ENCODE measurements around the gene DPEP2.

DPEP2 gene

DNA sequence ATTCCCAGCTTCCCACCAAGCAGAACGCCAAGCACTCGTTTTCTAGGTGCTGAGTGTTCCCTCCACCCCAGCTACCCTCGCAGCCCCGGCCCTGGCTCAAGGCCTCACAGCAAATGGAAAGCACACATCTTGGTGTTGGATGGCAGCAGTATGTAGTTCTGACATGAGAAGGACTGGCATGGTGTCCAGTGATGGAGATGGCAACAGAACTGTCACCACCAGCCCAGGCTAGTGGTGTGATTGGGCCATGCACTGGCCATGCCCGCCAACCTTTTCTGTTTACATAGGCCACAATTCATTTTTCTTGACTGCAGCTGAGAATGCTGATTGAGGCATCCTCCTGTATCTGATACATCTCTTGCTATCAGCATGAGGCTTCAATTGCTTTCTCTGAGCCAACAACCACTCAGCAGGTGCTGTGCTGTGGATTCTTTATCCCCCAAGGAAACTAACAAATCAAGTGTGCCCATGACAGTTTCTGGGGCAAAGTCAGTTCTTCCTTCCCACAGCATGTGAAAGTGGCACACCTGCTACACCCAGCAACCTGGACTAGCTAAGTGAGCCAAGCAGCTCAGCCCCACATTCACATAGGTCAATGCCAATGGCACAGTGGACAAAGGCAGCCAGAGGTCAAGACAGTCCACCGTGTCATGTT is 34.7 kb downstream of the DPEP2 start:
- Mint-ChIP-seq H3K36me3 (ENCODE audit: low read depth) (peaks cover 38% of the 10 kb centered on the region), H3K9me3 (no peaks in the 10 kb centered on the region), H3K4me3 (no peak overlapping the region), H3K4me1 (ENCODE audit: low read depth) (peaks cover 24% of the 10 kb centered on the region), H3K27ac (no peak overlapping the region), H3K27me3 (peaks cover under 1% of the 10 kb centered on the region)
- intact Hi-C loops (cut with micrococcal nuclease), result no loop called here

DNA sequence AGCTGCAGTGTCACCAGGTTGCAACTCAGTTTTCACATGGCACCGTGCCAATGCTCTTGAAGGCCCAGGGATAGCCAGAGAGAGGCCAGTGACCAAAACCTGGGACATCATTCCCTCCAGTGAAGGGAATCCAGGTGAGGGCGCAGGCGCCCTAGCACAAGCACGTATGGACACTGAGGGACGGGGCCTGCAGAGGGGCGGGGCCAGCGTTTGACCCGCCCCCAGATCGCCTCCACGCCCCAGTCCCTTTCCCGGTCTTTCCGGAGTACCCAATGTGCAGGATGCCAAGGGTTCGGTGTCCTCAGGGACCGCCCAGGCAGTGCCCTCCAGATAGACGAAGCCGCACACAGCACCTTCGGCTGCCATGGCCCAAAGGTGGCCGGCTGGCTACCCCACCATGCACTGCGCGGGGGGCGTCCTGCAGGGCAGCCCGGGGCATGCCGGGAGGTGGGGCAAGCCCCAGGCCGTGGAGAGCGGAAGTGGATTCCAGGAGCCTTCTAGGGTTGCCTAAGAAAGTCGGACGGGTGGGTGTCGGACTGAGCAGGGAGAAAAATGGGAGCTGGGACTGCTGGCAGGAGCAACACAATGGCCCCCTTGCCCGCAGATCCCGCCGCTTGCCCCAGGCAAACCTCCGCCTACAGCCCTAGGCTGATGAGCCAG is 35.5 kb downstream of the DPEP2 start:
- H3K4me1 Mint-ChIP-seq (ENCODE audit: low read depth), result peaks cover 17% of the 10 kb centered on the region
- no peak overlapping the region for H3K4me3 Mint-ChIP-seq
- H3K27ac Mint-ChIP-seq, result no peak overlapping the region
- no peaks in the 10 kb centered on the region for H3K9me3 Mint-ChIP-seq
- peaks cover 46% of the 10 kb centered on the region for H3K36me3 Mint-ChIP-seq (ENCODE audit: low read depth)
- no peaks in the 10 kb centered on the region for H3K27me3 Mint-ChIP-seq
- intact Hi-C loops (cut with micrococcal nuclease), result no loop called here

- peaks cover 17% of the 10 kb centered on the region for H3K4me1 Mint-ChIP-seq (ENCODE audit: low read depth)
- no peak overlapping the region for H3K4me3 Mint-ChIP-seq
- H3K36me3 Mint-ChIP-seq (ENCODE audit: low read depth), result peaks cover 52% of the 10 kb centered on the region
- no peaks in the 10 kb centered on the region for H3K9me3 Mint-ChIP-seq
- intact Hi-C loops (cut with micrococcal nuclease), result no loop called here
- no peak overlapping the region for H3K27ac Mint-ChIP-seq
- no peaks in the 10 kb centered on the region for H3K27me3 Mint-ChIP-seq
These were observed 36.0 kb downstream of the DPEP2 start for GRCh38 chr16:67963292-67963661.

DNA sequence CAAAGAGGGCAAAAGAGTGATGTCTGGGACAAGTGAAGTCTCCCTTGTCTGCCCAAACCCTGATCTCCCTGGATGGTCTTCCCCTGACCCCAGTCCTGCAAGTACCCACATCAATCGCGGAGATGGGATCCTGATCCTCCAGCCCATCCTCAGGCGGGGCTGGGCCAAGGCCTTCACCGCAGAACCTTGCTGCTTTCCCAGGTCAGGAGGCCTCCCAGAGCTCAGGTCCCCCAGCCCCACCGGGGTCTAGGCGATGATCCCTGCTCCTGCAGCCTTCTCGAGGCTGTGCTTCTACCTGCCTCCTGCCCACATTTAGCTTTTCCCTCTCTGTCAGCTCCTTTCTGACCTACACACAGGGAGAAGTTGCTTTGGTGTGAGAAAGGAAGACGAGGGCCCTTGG is 37.1 kb downstream of the DPEP2 start:
- H3K4me1 Mint-ChIP-seq (ENCODE audit: low read depth), result peaks cover 8% of the 10 kb centered on the region
- H3K27ac Mint-ChIP-seq, result no peak overlapping the region
- no peak overlapping the region for H3K4me3 Mint-ChIP-seq
- no peaks in the 10 kb centered on the region for H3K9me3 Mint-ChIP-seq
- no peaks in the 10 kb centered on the region for H3K27me3 Mint-ChIP-seq
- intact Hi-C loops (cut with micrococcal nuclease), result no loop called here
- H3K36me3 Mint-ChIP-seq (ENCODE audit: low read depth), result peaks cover 63% of the 10 kb centered on the region

GRCh38 chr16:67961551-67961957 is 37.7 kb downstream of the DPEP2 start:
- H3K4me1 Mint-ChIP-seq (ENCODE audit: low read depth), result peaks cover 3% of the 10 kb centered on the region
- H3K27me3 Mint-ChIP-seq, result no peaks in the 10 kb centered on the region
- intact Hi-C loops (cut with micrococcal nuclease), result no loop called here
- H3K9me3 Mint-ChIP-seq, result no peaks in the 10 kb centered on the region
- no peak overlapping the region for H3K27ac Mint-ChIP-seq
- H3K36me3 Mint-ChIP-seq (ENCODE audit: low read depth), result peaks cover 64% of the 10 kb centered on the region
- no peak overlapping the region for H3K4me3 Mint-ChIP-seq

- intact Hi-C loops (cut with micrococcal nuclease), result no loop called here
- peaks cover 75% of the 10 kb centered on the region for H3K36me3 Mint-ChIP-seq (ENCODE audit: low read depth)
- H3K4me1 Mint-ChIP-seq (ENCODE audit: low read depth), result no peaks in the 10 kb centered on the region
- no peaks in the 10 kb centered on the region for H3K27me3 Mint-ChIP-seq
- H3K27ac Mint-ChIP-seq, result no peak overlapping the region
- no peak overlapping the region for H3K4me3 Mint-ChIP-seq
- H3K9me3 Mint-ChIP-seq, result no peaks in the 10 kb centered on the region
These were observed 39.6 kb downstream of the DPEP2 start for GRCh38 chr16:67959536-67960329.

DNA sequence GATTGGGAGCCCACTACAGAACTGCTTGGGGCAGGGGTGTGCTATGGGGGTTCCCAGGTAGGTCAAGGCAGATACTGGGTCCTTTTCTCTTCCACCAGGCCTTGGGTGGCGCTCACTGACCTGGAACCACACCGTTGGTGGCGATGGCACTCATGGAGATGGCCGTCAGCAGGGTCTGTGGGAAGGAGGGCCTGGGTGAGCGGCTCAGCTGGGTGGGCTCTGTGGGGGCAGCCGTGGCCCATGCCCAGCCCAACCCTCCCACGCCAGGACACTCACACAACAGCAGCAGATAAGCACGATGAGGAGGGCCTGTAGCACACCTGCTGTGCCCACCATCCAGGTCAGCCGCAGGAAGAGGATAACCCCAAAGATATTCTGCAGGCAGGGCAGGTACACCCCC is 41.7 kb downstream of the DPEP2 start:
- no peaks in the 10 kb centered on the region for H3K27me3 Mint-ChIP-seq
- intact Hi-C loops (cut with micrococcal nuclease), result no loop called here
- H3K36me3 Mint-ChIP-seq (ENCODE audit: low read depth), result peaks cover 79% of the 10 kb centered on the region
- H3K27ac Mint-ChIP-seq, result no peak overlapping the region
- no peaks in the 10 kb centered on the region for H3K4me1 Mint-ChIP-seq (ENCODE audit: low read depth)
- H3K9me3 Mint-ChIP-seq, result no peaks in the 10 kb centered on the region
- no peak overlapping the region for H3K4me3 Mint-ChIP-seq

GRCh38 chr16:67954421-67955196 is 44.7 kb downstream of the DPEP2 start:
- Mint-ChIP-seq H3K9me3 (no peaks in the 10 kb centered on the region), H3K4me3 (no peak overlapping the region), H3K36me3 (ENCODE audit: low read depth) (peaks cover 78% of the 10 kb centered on the region), H3K4me1 (ENCODE audit: low read depth) (no peaks in the 10 kb centered on the region), H3K27ac (no peak overlapping the region), H3K27me3 (no peaks in the 10 kb centered on the region)
- intact Hi-C loops (cut with micrococcal nuclease), result no loop called here

GRCh38 chr16:67953641-67954375 is 45.5 kb downstream of the DPEP2 start:
- intact Hi-C loops (cut with micrococcal nuclease), result no loop called here
- Mint-ChIP-seq H3K4me1 (ENCODE audit: low read depth) (no peaks in the 10 kb centered on the region), H3K27ac (no peak overlapping the region), H3K9me3 (no peaks in the 10 kb centered on the region), H3K27me3 (no peaks in the 10 kb centered on the region), H3K4me3 (no peak overlapping the region), H3K36me3 (ENCODE audit: low read depth) (peaks cover 78% of the 10 kb centered on the region)

DNA sequence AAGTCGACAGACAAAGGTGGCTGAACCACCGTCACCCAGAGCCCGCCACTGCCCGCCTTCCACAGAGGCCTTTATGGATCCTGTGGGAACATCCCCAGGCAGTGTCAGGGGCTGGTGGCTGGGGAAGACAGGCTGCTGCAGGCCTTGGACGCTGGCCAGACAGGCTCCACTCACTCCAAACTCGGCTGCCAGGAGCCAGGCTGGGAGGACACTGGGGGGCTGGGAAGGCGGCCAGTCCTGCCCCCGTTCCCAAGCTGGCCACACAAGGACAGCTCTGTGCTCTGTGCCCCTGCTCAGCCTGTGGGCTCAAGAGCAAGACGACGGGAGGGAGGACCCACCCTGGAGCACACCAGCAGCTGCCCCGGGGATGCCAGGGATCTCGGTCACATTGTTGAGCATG is 47.8 kb downstream of the DPEP2 start:
- Mint-ChIP-seq H3K27ac (no peak overlapping the region), H3K4me1 (ENCODE audit: low read depth) (no peaks in the 10 kb centered on the region)
- intact Hi-C loops (cut with micrococcal nuclease), result no loop called here

GRCh38 chr16:67950335-67950843 is 48.9 kb downstream of the DPEP2 start:
- Mint-ChIP-seq H3K4me3 (no peak overlapping the region), H3K27me3 (no peaks in the 10 kb centered on the region), H3K27ac (no peak overlapping the region), H3K9me3 (no peaks in the 10 kb centered on the region), H3K36me3 (ENCODE audit: low read depth) (peaks cover 91% of the 10 kb centered on the region), H3K4me1 (ENCODE audit: low read depth) (no peaks in the 10 kb centered on the region)
- intact Hi-C loops (cut with micrococcal nuclease), result no loop called here

More for the DNA sequence above, 47.8 kb downstream of the DPEP2 start:
- H3K27me3 Mint-ChIP-seq, result no peaks in the 10 kb centered on the region
- H3K9me3 Mint-ChIP-seq, result no peaks in the 10 kb centered on the region
- peaks cover 84% of the 10 kb centered on the region for H3K36me3 Mint-ChIP-seq (ENCODE audit: low read depth)
- no peak overlapping the region for H3K4me3 Mint-ChIP-seq

DNA sequence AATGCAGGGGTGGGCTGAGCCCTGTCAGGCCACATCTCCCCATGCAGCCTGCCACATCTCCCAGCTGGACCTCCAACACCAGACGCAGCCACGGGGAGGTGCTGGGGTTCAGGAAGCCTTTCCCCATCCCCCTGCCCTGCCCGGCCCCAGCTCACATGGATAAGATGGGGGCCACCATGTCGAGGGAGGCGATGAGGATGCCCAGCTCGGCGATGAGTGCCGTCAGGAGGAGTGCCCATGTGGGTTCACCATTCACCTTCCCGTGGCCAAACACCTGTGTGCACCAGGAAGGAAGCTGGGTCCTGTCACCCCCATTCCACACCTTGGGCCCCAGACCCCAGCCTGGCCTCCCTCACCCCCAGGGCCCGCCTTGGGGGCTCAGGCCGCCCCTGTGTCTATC is 49.6 kb downstream of the DPEP2 start:
- H3K4me3 Mint-ChIP-seq, result no peak overlapping the region
- H3K9me3 Mint-ChIP-seq, result no peaks in the 10 kb centered on the region
- H3K36me3 Mint-ChIP-seq (ENCODE audit: low read depth), result peaks cover 91% of the 10 kb centered on the region
- no peak overlapping the region for H3K27ac Mint-ChIP-seq
- intact Hi-C loops (cut with micrococcal nuclease), result no loop called here
- no peaks in the 10 kb centered on the region for H3K4me1 Mint-ChIP-seq (ENCODE audit: low read depth)
- H3K27me3 Mint-ChIP-seq, result no peaks in the 10 kb centered on the region

GRCh38 chr16:67948015-67948414 is 51.3 kb downstream of the DPEP2 start:
- Mint-ChIP-seq H3K4me1 (ENCODE audit: low read depth) (no peaks in the 10 kb centered on the region), H3K36me3 (ENCODE audit: low read depth) (peaks cover 95% of the 10 kb centered on the region), H3K27me3 (no peaks in the 10 kb centered on the region), H3K9me3 (no peaks in the 10 kb centered on the region), H3K4me3 (no peak overlapping the region), H3K27ac (no peak overlapping the region)
- intact Hi-C loops (cut with micrococcal nuclease), result no loop called here
